Type B pancreatic cell (in vitro differentiated cells): ENCODE measurements around the gene RIMS3. TPM values are rescaled to one million over a fixed set of nuclear protein-coding genes. Genes with fewer than 3 reads are reported as not detected.

Experiments used
- DNase-seq: peaks from one replicate; pipeline ENCODE4 v3.0.0; 2021; ENCODE audit warnings: mixed read lengths; ENCODE audit not compliant: unreplicated experiment; ENCODE audit errors: extremely low spot score
- H3K27ac Mint-ChIP-seq: 2 replicates; pipeline ENCODE4 v1.8.0; 2021; ENCODE audit warnings: mild to moderate bottlenecking, mixed read lengths
- H3K27me3 Mint-ChIP-seq: 2 replicates; pipeline ENCODE4 v1.8.0; 2021; ENCODE audit warnings: mixed read lengths
- H3K36me3 Mint-ChIP-seq: 2 replicates; pipeline ENCODE4 v1.8.0; 2021; ENCODE audit warnings: mixed read lengths
- H3K4me1 Mint-ChIP-seq: one replicate; pipeline ENCODE4 v1.8.0; 2021; ENCODE audit warnings: mixed read lengths; ENCODE audit not compliant: unreplicated experiment
- H3K4me3 Mint-ChIP-seq: 2 replicates; pipeline ENCODE4 v1.8.0; 2021; ENCODE audit warnings: mild to moderate bottlenecking, mixed read lengths
- H3K9me3 Mint-ChIP-seq: 2 replicates; pipeline ENCODE4 v1.8.0; 2021; ENCODE audit warnings: mixed read lengths
- long read RNA-seq: library from polyadenylated mRNA; unstranded; transcript quantifications from one replicate; pipeline ENCODE4 v2.0.0, GENCODE V29; 2020
- total RNA-seq: library from RNA; stranded (reverse); gene quantifications from 2 replicates; pipeline ENCODE4 v1.2.1, GENCODE V29; 2021; ENCODE audit warnings: low replicate concordance
- TF ChIP-seq, protein P1 (sequence below): fragments of 200-600 bp; sonication (generic); conservative IDR thresholded peaks from 2 replicates; pipeline ENCODE4 v1.5.0; 2021; ENCODE audit warnings: antibody characterized with exemption, mild to moderate bottlenecking

Gene RIMS3
- total RNA-seq: 2.0 and 4.2 TPM in 2 replicates
- long read RNA-seq, partial matches to known transcripts: 0 of 1 reads
- long read RNA-seq, other reads (novel, unspliced or antisense): 1 of 1 reads

- TF ChIP-seq, protein P1, sequence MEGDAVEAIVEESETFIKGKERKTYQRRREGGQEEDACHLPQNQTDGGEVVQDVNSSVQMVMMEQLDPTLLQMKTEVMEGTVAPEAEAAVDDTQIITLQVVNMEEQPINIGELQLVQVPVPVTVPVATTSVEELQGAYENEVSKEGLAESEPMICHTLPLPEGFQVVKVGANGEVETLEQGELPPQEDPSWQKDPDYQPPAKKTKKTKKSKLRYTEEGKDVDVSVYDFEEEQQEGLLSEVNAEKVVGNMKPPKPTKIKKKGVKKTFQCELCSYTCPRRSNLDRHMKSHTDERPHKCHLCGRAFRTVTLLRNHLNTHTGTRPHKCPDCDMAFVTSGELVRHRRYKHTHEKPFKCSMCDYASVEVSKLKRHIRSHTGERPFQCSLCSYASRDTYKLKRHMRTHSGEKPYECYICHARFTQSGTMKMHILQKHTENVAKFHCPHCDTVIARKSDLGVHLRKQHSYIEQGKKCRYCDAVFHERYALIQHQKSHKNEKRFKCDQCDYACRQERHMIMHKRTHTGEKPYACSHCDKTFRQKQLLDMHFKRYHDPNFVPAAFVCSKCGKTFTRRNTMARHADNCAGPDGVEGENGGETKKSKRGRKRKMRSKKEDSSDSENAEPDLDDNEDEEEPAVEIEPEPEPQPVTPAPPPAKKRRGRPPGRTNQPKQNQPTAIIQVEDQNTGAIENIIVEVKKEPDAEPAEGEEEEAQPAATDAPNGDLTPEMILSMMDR: no peak
- H3K27ac Mint-ChIP-seq: peak within 1 kb of the TSS; percentile 50
Measured at GRCh38 chr1:40665335-40666171, at the start of gene RIMS3. Gene RIMS3 (minus strand): TSS chr1:40665682. CDS start chr1:40641925, 23,757 bp downstream.

DNA sequence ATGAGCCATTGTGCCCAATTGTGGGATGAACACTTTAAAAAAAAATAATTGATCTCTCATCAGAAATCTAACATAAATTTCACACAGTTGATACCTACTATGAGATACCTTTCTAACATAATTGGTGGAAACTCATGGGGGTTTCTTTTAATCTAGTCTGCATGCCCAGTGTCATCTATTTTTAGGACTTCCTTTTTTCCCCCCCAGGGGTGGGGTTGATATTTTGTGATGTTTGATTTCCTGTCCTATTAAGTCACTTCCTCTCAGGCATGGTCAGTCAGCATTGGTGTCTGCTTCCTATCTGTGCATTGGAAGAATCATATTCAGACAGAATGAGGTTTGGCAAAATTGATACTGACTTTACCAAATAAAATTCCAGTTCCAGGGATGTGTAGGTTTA lies 47.5 kb upstream of the RIMS3 start:
- no peak overlapping the region for H3K27ac Mint-ChIP-seq
- TF ChIP-seq, protein P1: no peak
- no peaks in the 10 kb centered on the region for H3K27me3 Mint-ChIP-seq
- H3K4me3 Mint-ChIP-seq: peak overlapping the region; percentile 40
- peaks cover 34% of the 10 kb centered on the region for H3K4me1 Mint-ChIP-seq
- peaks cover 16% of the 10 kb centered on the region for H3K36me3 Mint-ChIP-seq
- H3K9me3 Mint-ChIP-seq: no peaks in the 10 kb centered on the region
- no peak for DNase-seq

More at GRCh38 chr1:40665335-40666171, at the start of gene RIMS3:
- peaks cover 6% of the 10 kb centered on the region for H3K4me1 Mint-ChIP-seq
- no peaks in the 10 kb centered on the region for H3K36me3 Mint-ChIP-seq
- H3K27me3 Mint-ChIP-seq: peaks cover 10% of the 10 kb centered on the region
- peak; percentile 91 for DNase-seq
- H3K4me3 Mint-ChIP-seq: peak within 1 kb of the TSS; percentile 90
- no peaks in the 10 kb centered on the region for H3K9me3 Mint-ChIP-seq

DNA sequence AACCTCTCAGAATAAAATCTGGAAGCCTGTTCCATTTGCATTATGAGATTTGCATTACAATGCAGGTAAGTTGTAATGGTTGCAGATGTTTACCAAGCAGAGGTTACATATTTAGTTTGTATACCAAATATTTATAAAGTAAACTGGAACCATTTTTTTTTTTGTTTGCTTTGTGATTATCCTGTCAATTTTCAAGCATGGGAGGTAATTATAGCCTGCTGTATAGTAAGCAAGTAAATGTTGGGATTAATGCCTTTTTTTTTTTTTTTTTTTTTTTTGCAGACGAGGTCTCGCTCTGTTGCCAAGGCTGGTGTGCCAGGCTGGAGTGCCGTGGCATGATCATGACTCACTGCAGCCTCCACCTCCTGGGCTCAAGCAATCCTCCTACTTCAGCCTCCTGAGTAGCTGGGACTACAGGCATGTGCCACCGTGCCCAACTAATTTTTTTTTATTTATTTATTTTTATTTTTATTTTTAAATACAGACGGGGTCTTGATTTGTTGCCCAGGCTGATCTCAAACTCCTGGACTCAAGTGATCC lies 47.0 kb upstream of the RIMS3 start:
- Mint-ChIP-seq H3K4me1 (peaks cover 34% of the 10 kb centered on the region), H3K9me3 (no peaks in the 10 kb centered on the region), H3K4me3 (peak overlapping the region; percentile 96), H3K27me3 (no peaks in the 10 kb centered on the region), H3K27ac (no peak overlapping the region), H3K36me3 (peaks cover 16% of the 10 kb centered on the region)
- TF ChIP-seq, protein P1: no peak
- no peak for DNase-seq

DNA sequence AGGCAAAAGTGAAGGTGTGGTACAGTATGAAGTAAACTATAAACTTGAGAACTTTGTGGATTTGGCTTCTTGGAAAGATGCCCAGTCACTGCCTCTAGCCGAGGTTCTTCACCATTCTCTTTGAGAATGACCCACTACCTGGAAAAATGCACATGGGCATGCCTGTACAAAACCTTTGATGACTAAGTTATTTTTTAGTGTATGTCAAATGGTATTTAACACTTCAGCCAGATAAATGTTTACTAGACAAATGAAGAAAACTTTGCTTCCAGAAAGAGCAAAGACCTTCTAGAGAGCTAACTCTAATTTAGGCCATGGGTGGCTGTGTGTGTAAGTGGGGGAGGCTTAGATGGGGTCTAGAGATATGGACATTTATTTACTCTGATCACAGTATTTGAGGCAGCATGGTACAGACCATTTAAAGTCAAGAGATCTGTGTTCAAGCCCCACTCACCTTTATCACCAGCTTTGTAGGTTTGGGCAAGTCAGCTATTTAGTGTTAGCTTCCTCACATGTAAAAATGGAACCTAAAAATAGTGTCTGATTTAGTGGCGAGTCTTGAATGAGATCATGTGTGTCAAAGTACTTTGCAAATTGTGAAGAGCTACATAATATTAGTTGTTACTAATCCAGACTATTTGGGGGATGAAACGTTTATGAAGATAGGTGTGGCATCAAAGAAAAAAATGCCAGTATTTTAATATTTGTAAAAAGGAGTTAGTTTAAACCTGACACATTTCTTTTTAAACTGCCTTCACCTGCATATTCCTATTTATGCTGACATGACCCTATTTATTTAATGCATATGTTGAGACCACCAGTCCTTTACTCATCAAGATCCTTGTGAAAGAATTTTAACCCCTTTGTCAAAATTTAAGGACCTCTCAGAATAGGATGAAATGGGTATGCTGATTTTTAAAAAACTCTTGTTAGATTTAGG lies 46.3 kb upstream of the RIMS3 start:
- no peak for DNase-seq
- Mint-ChIP-seq H3K27me3 (no peaks in the 10 kb centered on the region), H3K4me3 (peak overlapping the region; percentile 96), H3K9me3 (no peaks in the 10 kb centered on the region), H3K36me3 (peaks cover 14% of the 10 kb centered on the region), H3K4me1 (peaks cover 32% of the 10 kb centered on the region), H3K27ac (peak overlapping the region; percentile 98)
- TF ChIP-seq, protein P1: no peak

GRCh38 chr1:40710581-40711315 lies 45.3 kb upstream of the RIMS3 start:
- Mint-ChIP-seq H3K4me1 (peaks cover 23% of the 10 kb centered on the region), H3K27me3 (no peaks in the 10 kb centered on the region), H3K36me3 (peaks cover 6% of the 10 kb centered on the region), H3K27ac (peak overlapping the region; percentile 98), H3K9me3 (no peaks in the 10 kb centered on the region), H3K4me3 (peak overlapping the region; percentile 96)
- TF ChIP-seq, protein P1: no peak
- DNase-seq: no peak
